Activated CD8-positive, alpha-beta T cell treated with anti-CD3 and anti-CD28 coated beads, Interleukin-2, amount 10 ng/mL, durations not matched to agents 7 days and 5 days (primary cell): ENCODE measurements around the gene MRPL58. TPM values are rescaled to one million over a fixed set of nuclear protein-coding genes. Genes with fewer than 3 reads are reported as not detected.
"Not testable (repeated sequence)": the region's sequence is repeated elsewhere in the genome, so short reads cannot be mapped to it uniquely, and the experiment has no call there.

Source experiments
- ATAC-seq: fragments of 150-1000 bp; cut with Tn5 transposase; one replicate; pipeline ENCODE4 v1.10.0; 2021; ENCODE audit warnings: moderate library complexity
- CTCF ChIA-PET: fragments of 350-600 bp; sonication (Branson Sonifier 250); formaldehyde crosslinking; loops from one replicate; lab custom pipeline; 2021; ENCODE audit warnings: antibody characterized with exemption; lab: Charles Lee
- POLR2A ChIA-PET: fragments of 350-600 bp; sonication (Branson Sonifier 250); formaldehyde crosslinking; loops from one replicate; lab custom pipeline; 2021; ENCODE audit warnings: antibody characterized with exemption; lab: Charles Lee
- DNase-seq: peaks from one replicate; pipeline ENCODE4 v3.0.0-alpha.2; 2020
- H3K27ac Mint-ChIP-seq: one replicate; pipeline ENCODE4 v1.8.0; 2021; ENCODE audit warnings: mild to moderate bottlenecking, mixed read lengths
- H3K27me3 Mint-ChIP-seq: one replicate; pipeline ENCODE4 v1.8.0; 2021; ENCODE audit warnings: low read depth, mixed read lengths
- H3K36me3 Mint-ChIP-seq: one replicate; pipeline ENCODE4 v1.8.0; 2021; ENCODE audit warnings: low read depth, mixed read lengths
- H3K4me1 Mint-ChIP-seq: one replicate; pipeline ENCODE4 v1.8.0; 2021; ENCODE audit warnings: low read depth, mixed read lengths
- H3K4me3 Mint-ChIP-seq: one replicate; pipeline ENCODE4 v1.8.0; 2021; ENCODE audit warnings: mild to moderate bottlenecking, mixed read lengths
- H3K9me3 Mint-ChIP-seq: one replicate; pipeline ENCODE4 v1.8.0; 2022; ENCODE audit warnings: mixed read lengths; ENCODE audit not compliant: insufficient read depth
- total RNA-seq, 2 experiments: library from RNA; stranded (reverse); gene quantifications; one replicate each; pipeline ENCODE4 v1.2.3, GENCODE V29; 2021

The MRPL58 gene
- total RNA-seq, 2 experiments from 2014 or later, result 45.1 to 45.8 TPM

- CTCF ChIA-PET, result interaction anchor here (0.8 to 11.2 kb wide), 2 partner anchors 8 to 45 kb away, joined by 3 to 182 read pairs; partner anchors contain the start of gene MRPL58
- POLR2A ChIA-PET, result interaction anchor here (1.0 kb wide), 1 partner anchor 9 kb away, joined by 3 read pairs; no protein-coding TSS in a partner anchor
- Mint-ChIP-seq H3K27ac (no peak overlapping the region), H3K9me3 (no peaks in the 10 kb centered on the region), H3K36me3 (no peaks in the 10 kb centered on the region), H3K4me1 (no peaks in the 10 kb centered on the region), H3K27me3 (no peaks in the 10 kb centered on the region), H3K4me3 (no peak overlapping the region)
- DNase-seq, result no peak
- no peak for ATAC-seq
Measured at GRCh38 chr17:75004371-75004770, 8.1 kb upstream of the MRPL58 start.

- Mint-ChIP-seq H3K4me3 (no peak overlapping the region), H3K9me3 (no peaks in the 10 kb centered on the region), H3K27ac (no peak overlapping the region), H3K27me3 (no peaks in the 10 kb centered on the region), H3K36me3 (no peaks in the 10 kb centered on the region), H3K4me1 (no peaks in the 10 kb centered on the region)
- no peak for ATAC-seq
- ChIA-PET POLR2A (interaction anchor here (0.9 to 1.0 kb wide), 2 partner anchors 8 to 22 kb away, joined by 3 read pairs; no protein-coding TSS in a partner anchor), CTCF (interaction anchor here (1.0 to 11.2 kb wide), 2 partner anchors 18 to 46 kb away, joined by 3 to 182 read pairs; partner anchors contain the start of gene CDR2L)
- DNase-seq, result no peak
Measured at GRCh38 chr17:75005291-75005690, 7.2 kb upstream of the MRPL58 start.

GRCh38 chr17:75006084-75006483 lies 6.4 kb upstream of the MRPL58 start:
- not testable (repeated sequence) for H3K27ac Mint-ChIP-seq, H3K36me3 Mint-ChIP-seq, H3K4me3 Mint-ChIP-seq, ATAC-seq, DNase-seq, H3K4me1 Mint-ChIP-seq, H3K27me3 Mint-ChIP-seq, H3K9me3 Mint-ChIP-seq
- ChIA-PET POLR2A (interaction anchor here (0.9 kb wide), 1 partner anchor 21 kb away, joined by 3 read pairs; no protein-coding TSS in a partner anchor), CTCF (interaction anchor here (1.0 to 11.2 kb wide), 2 partner anchors 19 to 47 kb away, joined by 3 to 182 read pairs; partner anchors contain the start of gene CDR2L)

- H3K36me3 Mint-ChIP-seq, result no peaks in the 10 kb centered on the region
- H3K27me3 Mint-ChIP-seq, result no peaks in the 10 kb centered on the region
- DNase-seq (no peak), ATAC-seq (no peak)
- POLR2A ChIA-PET, result no interaction called here
- H3K9me3 Mint-ChIP-seq, result no peaks in the 10 kb centered on the region
- no peak overlapping the region for H3K27ac Mint-ChIP-seq
- no peaks in the 10 kb centered on the region for H3K4me1 Mint-ChIP-seq
- CTCF ChIA-PET, result interaction anchor here (11.2 kb wide), 1 partner anchor 47 kb away, joined by 182 read pairs; no protein-coding TSS in a partner anchor
- H3K4me3 Mint-ChIP-seq, result no peak overlapping the region
Measured at GRCh38 chr17:75006653-75007052, 5.8 kb upstream of the MRPL58 start.

- no peaks in the 10 kb centered on the region for H3K27me3 Mint-ChIP-seq
- CTCF ChIA-PET, result interaction anchor here (0.6 to 11.2 kb wide), 2 partner anchors 49 to 163 kb away, joined by 3 to 182 read pairs; no protein-coding TSS in a partner anchor
- H3K4me1 Mint-ChIP-seq, result peaks cover 9% of the 10 kb centered on the region
- H3K36me3 Mint-ChIP-seq, result no peaks in the 10 kb centered on the region
- ATAC-seq (no peak), DNase-seq (no peak)
- H3K27ac Mint-ChIP-seq, result no peak overlapping the region
- no peaks in the 10 kb centered on the region for H3K9me3 Mint-ChIP-seq
- POLR2A ChIA-PET, result no interaction called here
- H3K4me3 Mint-ChIP-seq, result no peak overlapping the region
Measured at GRCh38 chr17:75008373-75008772, 4.1 kb upstream of the MRPL58 start.

- peaks cover 2% of the 10 kb centered on the region for H3K36me3 Mint-ChIP-seq
- no peaks in the 10 kb centered on the region for H3K27me3 Mint-ChIP-seq
- DNase-seq (no peak), ATAC-seq (no peak)
- no peaks in the 10 kb centered on the region for H3K9me3 Mint-ChIP-seq
- H3K4me3 Mint-ChIP-seq, result no peak overlapping the region
- POLR2A ChIA-PET, result no interaction called here
- no peak overlapping the region for H3K27ac Mint-ChIP-seq
- CTCF ChIA-PET, result interaction anchor here (11.2 kb wide), 1 partner anchor 50 kb away, joined by 182 read pairs; no protein-coding TSS in a partner anchor
- H3K4me1 Mint-ChIP-seq, result peaks cover 15% of the 10 kb centered on the region
Measured at GRCh38 chr17:75009139-75009724, 3.2 kb upstream of the MRPL58 start.

- Mint-ChIP-seq H3K36me3 (peaks cover 9% of the 10 kb centered on the region), H3K27ac (no peak overlapping the region), H3K9me3 (no peaks in the 10 kb centered on the region), H3K27me3 (no peaks in the 10 kb centered on the region), H3K4me1 (peaks cover 15% of the 10 kb centered on the region), H3K4me3 (no peak overlapping the region)
- ChIA-PET POLR2A (interaction anchor here (2.1 to 3.4 kb wide), 4 partner anchors 11 to 49 kb away, joined by 8 to 26 read pairs (median 12); partner anchors contain the start of gene CDR2L), CTCF (interaction anchor here (0.8 to 11.2 kb wide), 13 partner anchors 14 to 191 kb away, joined by 3 to 182 read pairs (median 5); partner anchors contain the start of genes ATP5PD, CDR2L, KCTD2 and OTOP2)
- no peak for ATAC-seq
- no peak for DNase-seq
Measured at GRCh38 chr17:75010683-75011400, 1.6 kb upstream of the MRPL58 start.

GRCh38 chr17:75011401-75012095 lies 922 bp upstream of the MRPL58 start:
- H3K4me3 Mint-ChIP-seq, result peak overlapping the region; percentile 95
- DNase-seq (no peak), ATAC-seq (no peak)
- peaks cover 15% of the 10 kb centered on the region for H3K4me1 Mint-ChIP-seq
- H3K9me3 Mint-ChIP-seq, result no peaks in the 10 kb centered on the region
- ChIA-PET POLR2A (interaction anchor here (1.0 to 3.4 kb wide), 13 partner anchors 12 to 251 kb away, joined by 3 to 26 read pairs (median 12); partner anchors contain the start of genes ATP5PD, CDR2L, HID1 and KCTD2), CTCF (interaction anchor here (0.5 to 11.2 kb wide), 21 partner anchors 12 to 422 kb away, joined by 3 to 182 read pairs (median 5); partner anchors contain the start of genes ATP5PD, CDR2L, KCTD2 and OTOP2)
- H3K27me3 Mint-ChIP-seq, result no peaks in the 10 kb centered on the region
- peaks cover 12% of the 10 kb centered on the region for H3K36me3 Mint-ChIP-seq
- no peak overlapping the region for H3K27ac Mint-ChIP-seq

- Mint-ChIP-seq H3K27me3 (no peaks in the 10 kb centered on the region), H3K27ac (peak overlapping the region; percentile 93), H3K9me3 (no peaks in the 10 kb centered on the region), H3K4me3 (peak overlapping the region; percentile 95), H3K36me3 (peaks cover 17% of the 10 kb centered on the region), H3K4me1 (peaks cover 15% of the 10 kb centered on the region)
- no peak for ATAC-seq
- no peak for DNase-seq
- POLR2A ChIA-PET, result interaction anchor here (0.7 to 3.4 kb wide), 20 partner anchors 9 to 251 kb away, joined by 3 to 26 read pairs (median 8); partner anchors contain the start of genes ATP5PD, CDR2L, HID1 and JPT1
- CTCF ChIA-PET, result interaction anchor here (0.5 to 11.2 kb wide), 23 partner anchors 12 to 422 kb away, joined by 3 to 182 read pairs (median 5); partner anchors contain the start of genes ATP5PD, CDR2L, KCTD2 and OTOP2
Measured at GRCh38 chr17:75012096-75012345, 449 bp upstream of the MRPL58 start.

GRCh38 chr17:75013092-75013559 lies 656 bp downstream of the MRPL58 start:
- no peaks in the 10 kb centered on the region for H3K9me3 Mint-ChIP-seq
- CTCF ChIA-PET, result interaction anchor here (0.7 to 11.2 kb wide), 32 partner anchors 9 to 423 kb away, joined by 3 to 182 read pairs (median 4); partner anchors contain the start of genes ATP5PD, CDR2L, HID1 and KCTD2

More at GRCh38 chr17:75013092-75013559, 656 bp downstream of the MRPL58 start:
- Mint-ChIP-seq H3K27ac (peak overlapping the region; percentile 93), H3K36me3 (peaks cover 20% of the 10 kb centered on the region), H3K4me3 (peak overlapping the region; percentile 95), H3K4me1 (peaks cover 15% of the 10 kb centered on the region), H3K27me3 (no peaks in the 10 kb centered on the region)
- POLR2A ChIA-PET, result interaction anchor here (0.5 to 3.4 kb wide), 28 partner anchors 8 to 475 kb away, joined by 3 to 26 read pairs (median 6); partner anchors contain the start of genes ATP5PD, CDR2L, GGA3 and HID1
- DNase-seq (no peak), ATAC-seq (peak; percentile 12)
